Endothelial cell of umbilical vein (primary cell): Measurements from ENCODE around the gene RAB7A. TPM values are rescaled to one million over a fixed set of nuclear protein-coding genes. Genes with fewer than 3 reads are reported as not detected.

Experiments
- BruUV-seq: library from RNA; stranded (reverse); fragments of 400-500 nt; replicated peaks from 2 replicates; lab custom pipeline; 2021; lab: Mats Ljungman, UMichigan
- CTCF ChIA-PET: fragments of 300-600, 350-600 bp; sonication (Branson Sonifier 250); formaldehyde crosslinking; loops from one replicate; lab custom pipeline; 2021; ENCODE audit warnings: antibody characterized with exemption, inconsistent platforms; lab: Charles Lee
- POLR2A ChIA-PET: fragments of 300-600, 350-600 bp; sonication (Branson Sonifier 250); formaldehyde crosslinking; loops from one replicate; lab custom pipeline; 2021; ENCODE audit warnings: antibody characterized with exemption, inconsistent platforms; lab: Charles Lee
- DNase-seq: peaks from one replicate; pipeline ENCODE4 v3.0.0-alpha.2; 2011; ENCODE audit warnings: low read depth, low spot score
- FAIRE-seq: peaks from 2 replicates; lab custom pipeline; 2011; peaks lifted over from hg19 to GRCh38; lab: Jason Lieb, UNC
- H2AFZ ChIP-seq: 2 replicates; pipeline ENCODE4 v1.6.0; 2012; ENCODE audit warnings: low read depth, low read length, control low read depth, inconsistent platforms
- H3K27ac ChIP-seq: 2 replicates; pipeline ENCODE4 v1.5.1; 2011; ENCODE audit warnings: low read depth, mild to moderate bottlenecking, control low read depth, low read length, moderate library complexity; ENCODE audit not compliant: insufficient read depth
- H3K27me3 ChIP-seq, 2 experiments: 2 replicates each; pipeline versions ENCODE4 v1.6.0 to v1.6.1; 2011; ENCODE audit warnings: low read length in 2 of 2, mixed read lengths in 1 of 2; ENCODE audit not compliant: control insufficient read depth in 2 of 2, insufficient read depth in 2 of 2
- H3K36me3 ChIP-seq, 2 experiments: 2 replicates in 1 of 2; 3 replicates in 1 of 2; pipeline ENCODE4 v1.5.1; 2011; ENCODE audit warnings: low read length in 2 of 2, mild to moderate bottlenecking in 1 of 2, moderate library complexity in 1 of 2; ENCODE audit not compliant: control insufficient read depth in 2 of 2, insufficient read depth in 2 of 2; ENCODE audit errors: extremely low read depth in 1 of 2
- H3K4me1 ChIP-seq: 3 replicates; pipeline ENCODE4 v1.5.1; 2011; ENCODE audit warnings: mild to moderate bottlenecking, low read length; ENCODE audit not compliant: control insufficient read depth, insufficient read depth; ENCODE audit errors: extremely low read depth
- H3K4me2 ChIP-seq: 2 replicates; pipeline ENCODE4 v1.6.1; 2011; ENCODE audit warnings: low read length, control low read depth, mixed read lengths; ENCODE audit not compliant: insufficient read depth
- H3K4me3 ChIP-seq, 3 experiments: fragments of 200-600 bp in 1 of 3; sonication (generic), shearing (Covaris generic) in 1 of 3; replicated peaks in 1 of 3; 2 replicates each; pipeline ENCODE4 v1.5.1; 2011 to 2016; ENCODE audit warnings: control low read depth in 3 of 3, low read length in 3 of 3, mild to moderate bottlenecking in 2 of 3, inconsistent platforms in 1 of 3, low read depth in 1 of 3, moderate library complexity in 1 of 3; ENCODE audit not compliant: insufficient read depth in 1 of 3
- H3K79me2 ChIP-seq: 2 replicates; pipeline ENCODE4 v1.6.0; 2012; ENCODE audit warnings: low read length, inconsistent platforms; ENCODE audit not compliant: control insufficient read depth, insufficient read depth
- H3K9ac ChIP-seq: replicated peaks from 2 replicates; pipeline ENCODE3; 2011; ENCODE audit warnings: low read length, control low read depth; ENCODE audit not compliant: insufficient read depth; ENCODE audit errors: extremely low read depth
- H3K9me1 ChIP-seq: replicated peaks from 3 replicates; pipeline ENCODE4 v1.6.0; 2011; ENCODE audit warnings: mild to moderate bottlenecking, low read length; ENCODE audit not compliant: control insufficient read depth, insufficient read depth; ENCODE audit errors: extremely low read depth
- H3K9me3 ChIP-seq: replicated peaks from 2 replicates; pipeline ENCODE4 v1.5.1; 2012; ENCODE audit warnings: low read length, inconsistent platforms; ENCODE audit not compliant: control insufficient read depth, insufficient read depth
- H4K20me1 ChIP-seq: replicated peaks from 2 replicates; pipeline ENCODE3; 2011; ENCODE audit warnings: mild to moderate bottlenecking, low read length; ENCODE audit not compliant: control insufficient read depth, insufficient read depth; ENCODE audit errors: extremely low read depth
- EZH2 ChIP-seq: IDR thresholded peaks from 2 replicates; pipeline ENCODE4 v1.6.1; 2012; ENCODE audit warnings: borderline replicate concordance, low read depth, mild to moderate bottlenecking, moderate library complexity, low read length, inconsistent platforms; ENCODE audit not compliant: severe bottlenecking
- FOS ChIP-seq: IDR thresholded peaks from 2 replicates; pipeline ENCODE4 v1.6.1; 2011; ENCODE audit warnings: mild to moderate bottlenecking, low read length, moderate library complexity, borderline replicate concordance; ENCODE audit not compliant: insufficient read depth
- GATA2 ChIP-seq: IDR thresholded peaks from 2 replicates; pipeline ENCODE4 v1.7.0; 2011; ENCODE audit warnings: low read depth, mild to moderate bottlenecking, moderate library complexity, mixed read lengths, low read length; ENCODE audit not compliant: insufficient read length, insufficient read depth
- JUN ChIP-seq: IDR thresholded peaks from 2 replicates; pipeline ENCODE4 v1.6.1; 2011; ENCODE audit warnings: borderline replicate concordance, low read depth; ENCODE audit not compliant: insufficient read length, insufficient read depth
- MAX ChIP-seq: IDR thresholded peaks from 2 replicates; pipeline ENCODE4 v1.6.1; 2011; ENCODE audit not compliant: insufficient read depth, insufficient read length
- MYC ChIP-seq: IDR thresholded peaks from one replicate; pipeline ENCODE4 v1.6.1; 2011; ENCODE audit warnings: mild to moderate bottlenecking, low read depth, low read length
- POLR2A ChIP-seq: IDR thresholded peaks from 2 replicates; pipeline ENCODE4 v1.6.1; 2012; ENCODE audit warnings: low read depth, mild to moderate bottlenecking, control low read depth, low read length
- POLR2AphosphoS5 ChIP-seq: IDR thresholded peaks from 2 replicates; pipeline ENCODE4 v1.6.1; 2012; ENCODE audit warnings: low read depth, mild to moderate bottlenecking, control low read depth, low read length, moderate library complexity; ENCODE audit not compliant: insufficient read depth
- dilution Hi-C: fragments of 300-500 bp; cut with MboI; formaldehyde crosslinking; loops from one replicate; pipeline ENCODE4 v1.15.0; 2019; ENCODE audit warnings: low sequenced_read_pairs; ENCODE audit not compliant: extremely low pct_ligation_motif_present
- intact Hi-C: fragments of 100-400 bp; cut with micrococcal nuclease; formaldehyde crosslinking; loops from one replicate; pipeline ENCODE4 v1.10.0; 2022
- polyA plus RNA-seq, 4 experiments: library from polyadenylated mRNA; depleted of rRNA in 3 of 4; stranded (reverse) in 3 of 4; unstranded in 1 of 4; fragments of >200 nt; gene quantifications; 2 replicates each; pipeline versions ENCODE4 v1.2.1 to v1.2.3, GENCODE V29; 2011 to 2012; ENCODE audit warnings: missing spikeins in 1 of 4
- total RNA-seq: library from RNA; stranded (reverse); gene quantifications from 2 replicates; pipeline ENCODE4 v1.2.3, GENCODE V29; 2021
- TF ChIP-seq, protein P1 (sequence below), 2 donors: IDR thresholded peaks; 1 replicate in 1 of 2; 2 replicates in 1 of 2; pipeline ENCODE4 v1.5.1; 2011; ENCODE audit warnings: low read length in 2 of 2, mild to moderate bottlenecking in 2 of 2, moderate library complexity in 2 of 2, control low read depth in 1 of 2, inconsistent platforms in 1 of 2, low read depth in 1 of 2; ENCODE audit not compliant: insufficient read depth in 1 of 2; ENCODE audit errors: extremely low read depth in 1 of 2

The RAB7A gene
- total and polyA plus RNA-seq, 2 donors (not counting 3 experiments of a cell fraction or from before 2014, with no cell fraction given), result 243 to 262 TPM

DNA sequence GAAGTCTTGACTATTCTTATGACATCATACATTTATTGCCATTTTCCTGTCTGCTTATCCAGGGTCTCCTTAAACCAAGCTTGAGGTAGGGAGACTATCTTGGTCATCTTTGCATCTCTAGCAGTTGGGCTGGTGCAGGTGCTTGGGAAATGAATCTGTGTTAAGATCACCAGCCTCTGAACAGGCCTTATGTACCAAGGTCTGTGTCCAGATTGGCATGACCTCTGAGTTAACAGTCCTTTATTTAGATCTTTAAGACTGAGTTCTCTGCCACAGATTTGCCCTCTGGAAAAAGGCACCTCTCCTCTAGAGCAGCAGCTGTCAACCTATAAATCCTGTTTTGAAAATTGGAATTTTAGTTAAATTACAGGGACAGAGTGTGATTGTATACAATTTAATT, 35.4 kb downstream of the RAB7A start:
- BruUV-seq, result no TSS peak
- ChIA-PET POLR2A (no interaction called here), CTCF (interaction anchor here (1.3 to 2.2 kb wide), 2 partner anchors 24 to 34 kb away, joined by 4 to 5 read pairs; no protein-coding TSS in a partner anchor)
- Histone ChIP-seq H3K27me3 (no peaks in the 10 kb centered on the region), H3K9me3 (no peaks in the 10 kb centered on the region), H3K9ac (no peak overlapping the region), H4K20me1 (peaks cover 12% of the 10 kb centered on the region), H2AFZ (no peak overlapping the region), H3K9me1 (no peaks in the 10 kb centered on the region), H3K4me1 (peaks cover 3% of the 10 kb centered on the region), H3K4me2 (no peak overlapping the region), H3K79me2 (peaks cover 83% of the 10 kb centered on the region), H3K27ac (no peak overlapping the region), H3K4me3 (no peak overlapping the region), H3K36me3 (no peaks in the 10 kb centered on the region)
- intact Hi-C loops (no loop called here), dilution Hi-C loops (no loop called here)
- TF ChIP-seq POLR2A (no peak), JUN (no peak), GATA2 (no peak)
- TF ChIP-seq, protein P1, sequence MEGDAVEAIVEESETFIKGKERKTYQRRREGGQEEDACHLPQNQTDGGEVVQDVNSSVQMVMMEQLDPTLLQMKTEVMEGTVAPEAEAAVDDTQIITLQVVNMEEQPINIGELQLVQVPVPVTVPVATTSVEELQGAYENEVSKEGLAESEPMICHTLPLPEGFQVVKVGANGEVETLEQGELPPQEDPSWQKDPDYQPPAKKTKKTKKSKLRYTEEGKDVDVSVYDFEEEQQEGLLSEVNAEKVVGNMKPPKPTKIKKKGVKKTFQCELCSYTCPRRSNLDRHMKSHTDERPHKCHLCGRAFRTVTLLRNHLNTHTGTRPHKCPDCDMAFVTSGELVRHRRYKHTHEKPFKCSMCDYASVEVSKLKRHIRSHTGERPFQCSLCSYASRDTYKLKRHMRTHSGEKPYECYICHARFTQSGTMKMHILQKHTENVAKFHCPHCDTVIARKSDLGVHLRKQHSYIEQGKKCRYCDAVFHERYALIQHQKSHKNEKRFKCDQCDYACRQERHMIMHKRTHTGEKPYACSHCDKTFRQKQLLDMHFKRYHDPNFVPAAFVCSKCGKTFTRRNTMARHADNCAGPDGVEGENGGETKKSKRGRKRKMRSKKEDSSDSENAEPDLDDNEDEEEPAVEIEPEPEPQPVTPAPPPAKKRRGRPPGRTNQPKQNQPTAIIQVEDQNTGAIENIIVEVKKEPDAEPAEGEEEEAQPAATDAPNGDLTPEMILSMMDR (IDR thresholded peaks at IDR 0.05; ENCODE audit: extremely low read depth in 1 of 2, insufficient read depth in 1 of 2, low read depth in 1 of 2, low read length in 2 of 2), result no peak
- DNase-seq, result no peak
- FAIRE-seq, result no peak

DNA sequence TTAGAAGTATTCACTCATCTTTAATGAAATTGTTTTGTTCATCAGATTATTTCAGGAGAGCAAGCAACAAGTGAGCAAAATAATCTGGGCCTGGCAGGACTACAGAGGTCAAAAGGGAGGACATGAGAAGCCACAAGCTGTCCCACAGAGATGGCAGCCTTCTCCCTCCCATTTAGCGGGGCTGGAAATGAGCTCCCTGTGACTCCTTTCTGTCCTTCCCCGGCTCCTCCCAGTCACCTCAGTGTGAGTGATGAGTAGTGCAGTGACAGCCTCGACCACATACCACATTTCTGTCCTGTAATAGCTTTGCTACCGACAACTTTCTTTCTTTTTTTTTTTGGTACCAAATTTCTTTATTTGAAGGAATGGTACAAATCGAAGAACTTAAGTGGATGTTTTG, 38.0 kb downstream of the RAB7A start:
- ChIA-PET CTCF (no interaction called here), POLR2A (no interaction called here)
- no peak for TF ChIP-seq POLR2A
- no peak for TF ChIP-seq FOS
- no peak for TF ChIP-seq POLR2AphosphoS5
- TF ChIP-seq EZH2, result no peak
- TF ChIP-seq MYC, result no peak
- TF ChIP-seq GATA2, result no peak
- no peak for TF ChIP-seq MAX
- TF ChIP-seq, protein P1 (IDR thresholded peaks at IDR 0.05; ENCODE audit: extremely low read depth in 1 of 2, insufficient read depth in 1 of 2, low read depth in 1 of 2, low read length in 2 of 2), result no peak
- TF ChIP-seq JUN, result no peak

More for the DNA sequence above, 38.0 kb downstream of the RAB7A start:
- H2AFZ ChIP-seq, result no peak overlapping the region
- BruUV-seq, result no TSS peak
- no peak overlapping the region for H3K4me2 ChIP-seq
- peaks cover 3% of the 10 kb centered on the region for H3K4me1 ChIP-seq
- no peak for DNase-seq
- H3K9me1 ChIP-seq, result no peaks in the 10 kb centered on the region
- dilution Hi-C loops (no loop called here), intact Hi-C loops (no loop called here)
- H3K79me2 ChIP-seq, result peaks cover 94% of the 10 kb centered on the region
- no peak overlapping the region for H3K9ac ChIP-seq
- H3K9me3 ChIP-seq, result no peaks in the 10 kb centered on the region
- H4K20me1 ChIP-seq, result peaks cover 16% of the 10 kb centered on the region
- H3K27ac ChIP-seq, result no peak overlapping the region
- no peak overlapping the region for H3K4me3 ChIP-seq
- no peaks in the 10 kb centered on the region for H3K27me3 ChIP-seq
- no peak for FAIRE-seq
- no peaks in the 10 kb centered on the region for H3K36me3 ChIP-seq
